Right forelimb (tissue), 1 donor: Measurements from ENCODE around the gene B4GALNT2.
A peak's percentile ranks its signal among the peaks of the same experiment; 100 is the strongest.
"Not testable (repeated sequence)": the region's sequence is repeated elsewhere in the genome, so short reads cannot be mapped to it uniquely, and the experiment has no call there.

Experiments used
- DNase-seq: peaks from one replicate; pipeline ENCODE4 v3.0.0-alpha.2; 2018

B4GALNT2 gene

DNA sequence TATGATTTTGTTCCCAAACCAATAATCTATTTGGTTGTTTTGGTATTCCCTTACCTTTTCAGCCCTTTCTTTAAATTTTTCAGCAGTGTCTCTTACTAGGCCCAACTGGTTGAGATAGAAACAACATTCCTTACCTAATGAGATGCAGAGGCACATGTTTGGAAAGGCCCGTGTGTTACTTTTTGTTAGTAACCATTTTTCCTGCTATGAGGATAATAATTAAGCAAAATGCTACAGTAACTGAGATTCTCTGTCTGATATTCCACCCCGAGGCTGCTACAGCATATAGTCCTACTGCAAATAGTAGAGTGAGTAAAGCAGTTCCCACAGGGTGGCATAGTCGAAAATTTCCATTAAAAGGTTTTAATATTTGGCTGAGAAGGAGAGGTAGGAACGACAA is 10.0 kb upstream of the B4GALNT2 start:
- DNase-seq: no peak

DNA sequence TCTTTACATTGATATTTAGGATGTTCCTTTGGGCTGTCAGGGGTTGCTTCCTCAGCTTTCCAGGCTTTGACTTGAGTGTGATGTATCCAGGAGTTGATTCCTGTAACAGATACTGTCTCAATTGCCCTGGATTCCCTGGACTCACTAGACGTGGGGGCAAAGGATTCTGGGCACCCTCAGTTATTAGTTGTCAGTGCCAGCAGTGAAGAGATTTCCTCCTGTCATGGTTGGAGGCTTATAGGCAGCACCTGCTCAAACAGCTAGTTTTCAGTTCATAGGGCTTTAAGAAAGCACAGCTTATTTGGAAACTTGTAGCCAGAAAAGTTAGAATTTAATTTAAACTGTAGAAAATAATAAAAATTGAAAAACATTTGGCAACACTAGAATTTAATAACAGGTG is 9.5 kb upstream of the B4GALNT2 start:
- no peak for DNase-seq

DNA sequence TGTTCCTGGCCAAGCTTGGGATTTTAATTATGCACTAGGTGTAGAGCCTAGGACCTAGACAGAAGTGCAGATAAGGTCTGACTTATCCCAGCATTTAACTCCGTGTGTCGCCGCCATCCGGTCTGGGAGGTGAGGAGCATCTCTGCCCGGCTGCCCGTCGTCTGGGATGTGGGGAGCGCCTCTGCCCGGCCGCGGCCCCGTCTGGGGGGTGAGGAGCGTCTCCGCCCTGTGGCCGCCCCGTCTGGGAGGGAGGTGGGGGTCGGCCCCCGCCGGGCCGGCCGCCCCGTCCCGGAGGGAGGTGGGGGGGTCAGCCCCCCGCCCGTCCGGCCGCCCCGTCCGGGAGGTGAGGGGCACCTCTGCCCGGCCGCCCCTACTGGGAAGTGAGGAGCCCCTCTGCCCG is 7.1 kb upstream of the B4GALNT2 start:
- no peak for DNase-seq

DNA sequence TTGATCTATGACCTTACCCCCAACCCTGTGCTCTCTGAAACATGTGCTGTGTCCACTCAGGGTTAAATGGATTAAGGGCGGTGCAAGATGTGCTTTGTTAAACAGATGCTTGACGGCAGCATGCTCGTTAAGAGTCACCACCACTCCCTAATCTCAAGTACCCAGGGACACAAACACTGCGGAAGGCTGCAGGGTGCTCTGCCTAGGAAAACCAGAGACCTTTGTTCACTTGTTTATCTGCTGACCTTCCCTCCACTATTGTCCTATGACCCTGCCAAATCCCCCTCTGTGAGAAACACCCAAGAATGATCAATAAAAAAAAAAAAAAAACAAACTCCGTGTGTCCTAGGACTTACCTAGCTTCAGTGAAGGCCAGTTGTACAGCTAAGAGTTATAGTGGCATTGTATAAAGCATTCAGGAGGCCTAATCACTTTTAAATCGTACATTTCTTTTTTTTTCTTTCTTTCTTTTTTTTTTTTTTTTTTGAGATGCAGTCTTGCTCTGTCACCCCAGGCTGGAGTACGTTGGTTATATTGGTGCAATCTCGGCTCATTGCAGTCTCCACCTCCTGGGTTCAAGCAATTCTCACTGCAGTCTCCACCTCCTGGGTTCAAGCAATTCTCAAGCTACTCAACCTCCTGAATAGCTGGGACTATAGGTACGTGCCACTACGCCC is 6.2 kb upstream of the B4GALNT2 start:
- DNase-seq: not testable (repeated sequence)

DNA sequence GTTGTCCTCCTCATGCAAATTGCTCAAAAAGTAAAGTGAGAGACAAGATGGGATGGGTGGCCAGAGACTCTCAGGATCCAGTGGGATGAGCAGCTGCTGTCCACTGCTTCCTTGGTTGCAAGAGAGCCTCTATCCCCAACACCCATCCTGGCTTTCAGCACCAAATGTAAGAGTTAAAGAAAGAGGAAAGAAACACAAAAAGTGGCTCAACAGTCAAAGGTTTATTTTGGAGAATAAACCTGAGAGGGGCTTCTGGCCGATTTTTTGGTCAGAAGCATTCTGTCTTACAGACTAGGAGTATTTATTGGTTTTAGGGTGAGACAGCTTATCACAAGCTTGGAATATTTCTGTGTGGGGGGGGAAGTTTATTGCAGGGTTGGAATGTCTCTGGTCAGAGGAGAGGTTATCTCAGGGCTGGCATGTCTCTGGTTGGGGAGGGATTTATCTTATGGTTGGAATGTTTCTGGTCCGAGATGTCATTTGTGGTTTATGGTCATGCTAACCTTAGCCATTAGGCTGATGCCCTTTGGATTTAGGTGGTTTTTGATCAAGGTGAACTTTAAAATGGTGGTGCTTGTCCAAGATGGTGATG is 3.1 kb upstream of the B4GALNT2 start:
- not testable (repeated sequence) for DNase-seq

DNA sequence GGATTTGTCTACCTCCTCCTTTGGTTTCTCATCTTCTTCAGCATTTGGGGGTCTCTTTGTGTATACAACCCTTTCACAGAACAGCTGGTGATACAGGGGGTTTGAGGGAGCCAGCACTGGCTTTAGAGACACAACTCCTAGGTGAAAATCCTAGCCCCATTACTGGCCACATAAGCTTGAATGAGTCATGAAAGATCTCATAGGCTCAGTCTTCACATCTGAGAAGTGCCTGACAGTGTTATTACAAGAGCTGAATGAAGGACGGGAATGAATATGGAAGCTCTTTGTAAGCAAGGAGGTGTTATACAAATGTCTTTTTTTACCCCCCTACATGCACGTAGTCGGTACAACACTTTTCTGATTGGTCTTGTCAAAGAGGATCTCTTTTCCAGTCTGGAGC is 1.7 kb upstream of the B4GALNT2 start:
- no peak for DNase-seq

DNA sequence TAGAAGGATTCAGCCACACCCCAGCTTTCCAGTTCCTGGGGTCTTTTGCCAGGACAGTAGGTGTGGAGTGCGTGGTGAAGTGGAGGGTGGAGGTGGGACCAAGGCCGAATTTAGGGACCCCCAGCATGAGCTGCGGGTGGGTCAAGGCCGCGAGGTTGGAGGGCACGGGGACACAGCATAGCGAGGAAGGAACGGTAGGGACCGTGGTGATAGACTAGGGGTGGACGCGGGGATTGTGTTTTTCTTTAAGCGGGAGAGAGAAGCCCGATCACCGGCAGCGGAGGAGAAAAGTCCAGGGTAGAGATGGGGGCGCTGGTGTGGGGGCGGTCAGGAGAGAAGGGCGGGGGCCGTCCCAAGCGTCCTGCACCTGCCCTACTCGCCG is 261 bp upstream of the B4GALNT2 start:
- DNase-seq: no peak

DNA sequence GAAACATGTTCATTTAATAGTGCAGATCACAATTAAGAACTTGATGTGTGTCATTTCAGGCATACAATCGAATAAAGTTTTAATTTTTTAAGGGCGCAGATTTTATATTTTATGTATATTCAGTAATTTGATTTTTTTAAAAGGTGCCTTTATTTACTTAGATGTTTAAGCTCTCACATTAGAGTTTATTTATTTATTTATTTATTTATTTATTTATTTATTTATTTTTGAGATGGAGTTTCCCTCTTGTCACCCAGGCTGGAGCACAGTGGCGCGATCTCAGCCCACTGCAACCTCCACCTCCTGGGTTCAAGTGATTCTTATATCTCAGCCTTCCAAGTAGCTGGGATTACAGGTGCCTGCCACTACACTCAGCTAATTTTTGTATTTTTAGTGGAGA is 3.8 kb downstream of the B4GALNT2 start:
- no peak for DNase-seq

DNA sequence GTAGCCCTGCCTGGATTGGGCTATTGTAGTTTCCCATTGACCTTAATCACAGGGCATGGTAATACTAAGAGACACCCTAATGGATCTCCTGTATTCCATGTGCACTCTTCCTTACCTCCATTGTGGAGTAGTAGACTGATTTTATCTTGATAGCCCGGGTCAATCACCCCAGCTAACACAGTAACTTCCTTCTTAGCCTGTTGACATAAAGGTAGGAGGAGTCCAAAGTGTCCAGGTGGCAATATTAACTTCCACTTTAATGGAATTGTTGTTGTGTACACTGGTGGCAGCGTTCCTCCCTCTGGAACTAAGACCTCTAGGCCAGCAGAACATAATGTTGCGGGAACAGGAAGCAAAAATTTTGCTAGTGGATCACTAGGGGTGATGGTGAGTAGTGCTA is 13.1 kb downstream of the B4GALNT2 start:
- not testable (repeated sequence) for DNase-seq

DNA sequence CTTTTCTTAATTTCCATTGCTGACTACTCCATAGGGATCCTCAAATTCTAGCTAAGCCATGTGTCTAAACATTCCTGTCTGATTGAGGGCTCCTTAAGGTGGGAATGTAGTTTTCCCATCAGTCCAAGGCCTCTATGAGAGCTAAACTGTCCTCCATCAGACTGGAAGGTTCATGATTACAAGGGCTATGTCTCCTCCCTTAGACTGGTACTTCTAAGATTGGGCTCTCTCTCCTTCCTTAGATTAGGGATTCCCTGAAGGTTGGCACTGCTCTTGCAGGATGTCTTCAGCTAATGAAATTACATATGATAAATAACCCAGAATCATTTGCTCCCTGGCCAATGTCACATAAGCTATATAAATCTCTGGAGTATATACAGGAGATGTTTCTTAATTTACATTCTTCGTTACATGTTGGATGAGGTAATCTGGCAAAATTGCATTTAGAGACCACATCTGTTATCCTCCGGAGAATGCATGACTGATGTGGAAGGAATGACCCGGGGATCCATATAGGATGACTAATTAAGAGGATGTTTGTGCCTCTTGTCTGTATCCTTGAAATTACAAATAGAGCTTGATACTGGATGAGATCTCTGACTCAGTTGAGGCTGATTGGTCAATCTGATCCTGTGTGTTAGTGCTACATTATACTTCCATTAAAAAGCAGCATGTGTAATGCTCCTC is 14.2 kb downstream of the B4GALNT2 start:
- no peak for DNase-seq

DNA sequence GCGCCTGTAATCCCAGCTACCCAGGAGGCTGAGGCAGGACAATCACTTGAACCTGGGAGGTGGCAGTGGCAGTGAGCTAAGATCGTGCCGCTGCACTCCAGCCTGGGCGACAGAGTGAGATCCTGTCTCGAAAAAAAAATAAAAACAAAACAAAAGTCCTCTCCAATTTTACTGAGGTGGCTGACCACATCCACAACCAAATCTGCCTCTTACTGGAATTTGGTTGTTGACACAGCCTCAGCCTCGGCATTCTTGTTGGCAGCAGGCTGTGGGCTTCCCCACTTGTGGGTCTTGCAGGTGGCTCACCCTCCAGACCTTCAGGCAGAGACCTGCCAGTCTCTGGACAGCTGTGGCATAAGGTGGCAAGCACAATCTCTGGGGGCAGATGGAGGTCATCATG is 15.6 kb downstream of the B4GALNT2 start:
- DNase-seq: no peak

DNA sequence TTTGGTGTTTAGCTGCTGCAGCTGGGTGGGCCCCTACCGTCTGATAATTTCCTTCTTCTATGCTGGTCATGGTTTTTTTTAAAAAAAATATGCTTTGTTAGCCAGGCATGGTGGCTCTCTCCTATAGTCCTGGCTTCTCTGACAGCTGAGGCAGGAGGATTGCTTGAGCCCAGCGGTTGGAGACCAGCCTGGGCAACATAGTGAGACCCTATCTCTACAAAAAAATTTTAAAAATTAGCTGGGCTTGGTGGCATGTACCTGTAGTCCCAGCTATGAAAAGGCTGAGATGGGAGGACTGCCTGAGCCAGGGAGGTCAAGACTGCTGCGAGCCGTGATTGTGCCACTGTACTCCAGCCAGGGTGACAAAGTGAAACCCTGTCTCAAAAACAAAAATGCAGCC is 19.4 kb downstream of the B4GALNT2 start:
- no peak for DNase-seq

DNA sequence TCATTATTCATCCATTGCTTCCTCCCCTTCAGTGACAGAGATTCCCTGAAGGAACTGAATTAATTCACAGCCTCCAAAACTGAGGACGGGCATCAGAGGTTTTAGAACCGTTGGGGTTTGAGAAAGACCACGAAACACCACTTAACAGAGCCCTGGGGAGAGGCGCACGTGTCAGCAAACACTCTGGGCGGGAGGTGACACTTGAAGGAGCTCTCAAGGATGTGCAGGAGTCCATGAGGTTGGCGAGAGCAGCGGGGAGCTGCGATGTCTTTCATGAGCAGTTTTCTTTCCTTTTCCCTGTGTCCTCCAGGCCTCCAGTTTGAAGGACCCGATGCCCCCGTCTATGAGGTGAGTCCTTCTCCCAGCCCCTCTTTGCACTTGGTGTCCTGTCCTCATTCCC is 23.7 kb downstream of the B4GALNT2 start:
- no peak for DNase-seq

DNA sequence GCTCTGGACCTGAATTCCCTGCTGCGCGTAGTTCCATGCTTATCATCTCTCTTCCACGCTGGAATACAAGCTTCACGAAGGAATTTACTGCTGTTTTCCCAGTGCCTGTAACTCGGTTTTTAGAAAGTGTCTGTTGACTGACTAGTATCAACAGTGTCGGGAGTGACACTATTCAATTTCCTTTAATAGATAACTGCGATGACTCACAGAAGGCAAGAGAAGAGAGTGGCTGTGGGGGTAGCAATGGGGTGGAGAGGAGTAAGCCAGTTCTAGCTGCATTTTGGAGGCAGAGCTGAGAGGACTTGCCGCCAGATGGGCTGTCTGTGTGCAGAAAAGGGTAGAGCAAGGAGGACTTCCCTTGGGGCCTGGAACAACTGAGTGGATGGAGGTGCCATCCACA is 25.2 kb downstream of the B4GALNT2 start:
- no peak for DNase-seq

DNA sequence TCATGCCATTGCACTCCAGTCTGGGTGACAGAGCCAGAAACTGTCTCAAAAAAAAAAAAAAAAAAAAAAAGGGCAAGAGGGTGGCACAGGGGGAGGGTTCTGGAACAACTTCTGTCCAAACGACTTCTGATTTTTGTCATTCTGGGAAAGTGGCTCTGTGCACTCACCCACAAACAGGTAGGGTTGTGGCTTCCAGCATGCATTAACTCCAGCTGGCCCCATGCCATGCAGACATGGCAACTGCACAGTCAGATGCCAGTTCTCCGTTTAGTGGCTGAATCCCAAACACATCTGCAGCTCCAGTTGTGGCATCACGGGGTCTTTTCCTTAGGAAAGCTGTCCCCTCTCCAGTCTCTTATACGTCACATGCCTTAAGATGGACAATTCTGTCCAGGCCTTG is 30.3 kb downstream of the B4GALNT2 start:
- no peak for DNase-seq

DNA sequence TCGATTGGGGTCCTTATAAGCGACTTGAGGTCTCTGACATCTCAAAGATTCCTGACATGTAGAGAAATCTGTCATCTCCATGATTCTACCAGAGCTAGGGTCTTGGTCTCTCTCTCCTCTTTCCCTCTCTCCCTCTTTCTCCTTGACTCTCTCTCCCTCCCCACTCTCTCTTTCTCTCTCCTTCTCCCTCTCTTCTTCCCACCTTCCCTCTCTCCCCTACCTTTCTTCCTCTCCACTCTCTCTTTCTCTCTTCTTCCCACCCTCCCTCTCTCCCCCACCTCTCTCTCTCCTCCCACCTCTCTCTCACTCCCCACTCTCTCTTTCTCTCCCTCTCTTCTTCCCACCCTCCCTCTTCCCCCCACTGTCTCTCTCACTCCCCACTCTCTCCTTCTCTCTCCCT is 32.6 kb downstream of the B4GALNT2 start:
- DNase-seq: no peak

DNA sequence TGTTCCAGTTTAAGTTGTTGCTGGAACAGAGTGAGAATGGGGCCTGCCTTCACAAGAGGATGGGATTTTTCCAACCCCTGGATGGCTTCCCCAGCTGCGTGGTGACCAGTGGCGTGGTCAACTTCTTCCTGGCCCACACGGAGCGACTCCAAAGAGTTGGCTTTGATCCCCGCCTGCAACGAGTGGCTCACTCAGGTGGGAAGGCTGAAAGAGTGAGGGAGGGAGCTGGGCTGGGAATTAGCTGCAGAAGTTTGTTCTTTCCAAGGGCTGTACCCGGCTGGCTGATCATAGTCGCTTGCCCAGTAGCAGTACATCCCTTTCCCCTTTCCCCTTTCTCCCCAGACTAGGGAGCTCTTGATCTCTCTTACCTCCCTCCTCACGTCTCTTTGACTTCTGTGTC is 36.1 kb downstream of the B4GALNT2 start:
- no peak for DNase-seq

DNA sequence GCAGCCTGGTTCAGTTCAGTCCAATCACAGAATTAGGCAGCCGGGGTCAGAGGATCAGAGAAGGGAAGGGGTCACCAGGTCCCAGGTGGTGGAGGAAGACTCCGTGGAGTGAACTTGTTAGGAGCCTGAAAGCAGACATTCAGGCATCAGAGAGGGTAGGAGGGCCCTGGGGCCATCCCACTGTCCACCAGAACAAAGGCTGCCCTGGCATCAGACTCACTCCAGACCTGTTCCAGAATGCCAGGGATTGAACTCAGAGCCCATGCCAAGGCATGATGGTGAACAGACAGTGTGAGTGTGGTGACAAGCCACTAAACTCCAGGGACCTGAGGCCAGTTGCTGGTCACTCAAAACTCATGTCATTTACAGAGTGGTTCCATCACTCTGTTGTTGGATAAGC is 37.6 kb downstream of the B4GALNT2 start:
- DNase-seq: no peak

DNA sequence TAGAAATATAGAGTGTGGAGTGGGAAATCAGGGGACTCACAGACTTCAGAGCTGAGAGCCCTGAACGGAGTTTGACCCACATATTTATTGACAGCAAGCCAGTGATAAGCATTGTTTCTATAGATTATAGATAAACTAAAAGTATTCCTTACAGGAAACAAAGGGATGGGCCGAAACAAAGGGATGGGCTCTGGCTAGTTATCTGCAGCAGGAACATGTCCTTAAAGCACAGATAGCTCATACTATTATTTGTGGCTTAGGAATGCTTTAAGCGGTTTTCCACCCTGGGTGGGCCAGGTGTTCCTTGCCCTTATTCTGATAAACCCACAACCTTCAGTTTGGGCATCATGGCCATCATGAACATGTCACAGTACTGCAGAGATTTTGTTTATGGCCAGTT is 38.1 kb downstream of the B4GALNT2 start:
- not testable (repeated sequence) for DNase-seq

DNA sequence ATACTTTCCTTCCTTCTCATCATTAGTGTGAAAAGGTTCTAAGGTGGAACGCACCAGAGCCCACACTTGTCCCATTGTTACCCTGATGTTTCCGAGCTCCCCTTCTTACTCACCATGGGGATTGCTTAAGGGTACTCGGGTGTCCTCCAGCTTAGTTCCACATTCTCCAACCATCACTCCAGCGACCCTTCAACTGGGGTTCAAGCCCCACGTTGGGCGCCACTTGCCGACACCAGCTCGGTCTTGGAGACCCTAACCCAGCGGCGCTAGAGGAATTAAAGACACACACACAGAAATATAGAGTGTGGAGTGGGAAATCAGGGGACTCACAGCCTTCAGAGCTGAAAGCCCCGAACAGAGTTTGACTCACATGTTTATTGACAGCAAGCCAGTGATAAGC is 43.4 kb downstream of the B4GALNT2 start:
- not testable (repeated sequence) for DNase-seq

DNA sequence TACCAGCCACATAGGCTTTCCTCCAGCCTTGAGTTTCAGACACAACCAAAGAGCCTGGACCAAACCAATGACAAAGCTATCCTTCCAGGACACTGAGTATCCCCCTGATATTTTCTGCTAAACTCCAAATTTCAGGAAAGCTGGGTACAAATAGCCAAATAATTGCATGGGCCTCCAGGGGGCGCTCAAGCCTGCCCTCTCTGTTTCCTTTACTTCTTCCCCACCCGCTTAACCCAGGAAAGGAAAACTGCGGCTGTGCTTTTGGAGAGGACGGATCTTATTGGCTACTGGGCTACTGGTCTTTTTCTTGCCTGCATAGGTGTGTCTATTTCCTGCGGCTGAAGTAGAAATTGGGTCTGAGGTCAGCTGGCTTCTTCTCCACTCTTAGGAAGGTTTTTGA is 47.7 kb downstream of the B4GALNT2 start:
- peak; percentile 59 for DNase-seq

DNA sequence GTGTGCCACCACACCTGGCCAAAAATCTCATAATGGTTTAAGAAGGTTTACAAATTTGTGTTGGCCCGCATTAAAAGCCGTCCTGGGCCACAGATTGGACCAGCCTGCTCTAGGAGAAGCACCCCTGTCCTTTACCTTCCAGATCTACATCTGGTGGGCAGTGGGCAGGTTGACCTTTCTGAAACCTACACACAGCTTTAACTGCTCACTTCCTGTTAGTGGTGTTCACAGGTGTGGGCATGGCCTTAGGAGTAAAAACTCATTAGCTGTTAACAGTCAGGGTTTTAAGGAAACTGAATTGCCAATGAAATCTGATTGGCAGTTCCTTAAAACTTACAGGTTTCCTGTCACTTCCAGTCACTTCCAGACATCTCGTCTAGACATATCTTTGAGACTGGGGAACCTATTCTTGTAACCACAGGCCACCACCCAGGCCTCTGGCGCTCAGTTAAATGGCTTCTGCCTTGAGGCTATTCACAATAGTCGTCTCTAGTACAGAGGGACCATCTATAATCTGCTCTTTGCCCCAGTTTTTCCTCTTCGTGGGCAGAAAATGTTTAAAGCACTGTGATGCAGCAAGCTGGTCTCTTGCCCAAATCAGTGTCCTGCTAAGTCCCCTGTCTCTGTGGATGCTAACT is 48.5 kb downstream of the B4GALNT2 start:
- no peak for DNase-seq

DNA sequence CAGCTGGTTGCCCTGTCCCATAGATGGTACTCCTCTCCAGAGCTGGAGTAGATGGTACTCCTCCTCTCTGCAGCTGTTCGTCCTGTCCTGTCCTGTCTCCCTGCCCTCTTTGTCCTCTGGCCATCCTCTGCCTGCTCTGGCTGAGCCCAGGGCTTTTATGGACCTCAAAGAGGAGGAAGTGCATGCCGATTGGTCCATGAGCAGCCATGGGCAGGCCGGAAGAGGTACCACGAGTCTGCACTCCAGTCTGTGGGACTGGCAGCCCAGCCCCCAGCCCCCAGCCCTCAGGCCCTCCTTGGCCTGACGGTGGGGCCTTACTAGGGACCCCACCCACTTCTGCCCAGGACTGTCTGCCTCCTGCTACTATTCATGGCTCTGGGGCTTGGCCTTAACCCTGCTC is 50.8 kb downstream of the B4GALNT2 start:
- DNase-seq: no peak

DNA sequence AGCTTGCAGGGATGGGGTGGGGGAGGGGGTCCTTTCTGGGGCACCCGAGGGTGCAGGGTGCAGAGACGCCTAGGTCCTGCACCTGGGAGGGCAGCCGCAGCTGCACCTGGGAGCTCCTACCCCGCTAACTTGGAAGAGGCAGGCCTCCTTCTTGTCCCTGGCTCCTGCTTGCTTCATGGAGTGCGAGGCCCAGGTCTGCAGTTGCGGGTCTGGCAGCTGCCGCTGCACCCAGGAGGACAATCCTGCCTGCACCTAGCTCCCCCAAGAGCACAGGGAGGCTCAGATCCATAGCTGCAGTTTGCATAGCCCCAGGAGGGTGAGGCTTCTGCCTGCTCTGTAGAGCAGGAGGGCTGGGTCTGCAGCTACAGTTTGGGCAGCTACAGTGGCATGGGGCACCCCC is 51.2 kb downstream of the B4GALNT2 start:
- DNase-seq: no peak
